HG03520 (cell line): Measurements from ENCODE around the gene AMPH.

Source experiments
- ATAC-seq: cut with Tn5 transposase; IDR thresholded peaks from one replicate; pipeline ENCODE4 v1.9.1; 2021; ENCODE audit warnings: mild to moderate bottlenecking, moderate library complexity; ENCODE audit not compliant: unreplicated experiment

Gene AMPH

GRCh38 chr7:38545977-38546376 is 85.2 kb downstream of the AMPH start:
- no peak for ATAC-seq

GRCh38 chr7:38542156-38542555 is 89.0 kb downstream of the AMPH start:
- no peak for ATAC-seq

GRCh38 chr7:38541440-38541839 is 89.7 kb downstream of the AMPH start:
- ATAC-seq: no peak

GRCh38 chr7:38539477-38540081 is 91.6 kb downstream of the AMPH start:
- no peak for ATAC-seq

- no peak for ATAC-seq
Observed at GRCh38 chr7:38535073-38535472, 96.1 kb downstream of the AMPH start.

GRCh38 chr7:38525857-38526256 is 105.3 kb downstream of the AMPH start:
- ATAC-seq: no peak

- ATAC-seq: no peak
Observed at GRCh38 chr7:38524786-38525185, 106.4 kb downstream of the AMPH start.

- no peak for ATAC-seq
Observed at GRCh38 chr7:38520741-38521140, 110.4 kb downstream of the AMPH start.

GRCh38 chr7:38518541-38518940 is 112.6 kb downstream of the AMPH start:
- no peak for ATAC-seq

GRCh38 chr7:38512704-38513103 is 118.5 kb downstream of the AMPH start:
- ATAC-seq: no peak

GRCh38 chr7:38512291-38512690 is 118.9 kb downstream of the AMPH start:
- no peak for ATAC-seq

- ATAC-seq: no peak
Observed at GRCh38 chr7:38507384-38507783, 123.8 kb downstream of the AMPH start.

GRCh38 chr7:38506756-38507155 is 124.4 kb downstream of the AMPH start:
- ATAC-seq: no peak

GRCh38 chr7:38506004-38506403 is 125.2 kb downstream of the AMPH start:
- ATAC-seq: no peak

- no peak for ATAC-seq
Observed at GRCh38 chr7:38504684-38505083, 126.5 kb downstream of the AMPH start.

- ATAC-seq: no peak
Observed at GRCh38 chr7:38502848-38503247, 128.3 kb downstream of the AMPH start.

- no peak for ATAC-seq
Observed at GRCh38 chr7:38502289-38502688, 128.9 kb downstream of the AMPH start.

GRCh38 chr7:38492010-38492409 is 139.2 kb downstream of the AMPH start:
- no peak for ATAC-seq

- ATAC-seq: no peak
Observed at GRCh38 chr7:38482521-38482920, 148.7 kb downstream of the AMPH start.

GRCh38 chr7:38481401-38481800 is 149.8 kb downstream of the AMPH start:
- no peak for ATAC-seq

GRCh38 chr7:38478404-38478803 is 152.8 kb downstream of the AMPH start:
- ATAC-seq: no peak

- ATAC-seq: no peak
Observed at GRCh38 chr7:38477333-38477732, 153.8 kb downstream of the AMPH start.

GRCh38 chr7:38476764-38477163 is 154.4 kb downstream of the AMPH start:
- ATAC-seq: no peak
